GM12872 (cell line): ENCODE results near the gene CORO1C.

Experiments used
- CTCF ChIP-seq: IDR thresholded peaks from 3 replicates; pipeline ENCODE4 v1.5.1; 2011; ENCODE audit warnings: low read depth, mild to moderate bottlenecking, low read length, moderate library complexity; ENCODE audit not compliant: insufficient read depth

Gene CORO1C

GRCh38 chr12:108642899-108643654 lies 88.2 kb downstream of the CORO1C start:
- TF ChIP-seq CTCF, result no peak

GRCh38 chr12:108642269-108642870 lies 88.9 kb downstream of the CORO1C start:
- no peak for TF ChIP-seq CTCF

GRCh38 chr12:108641446-108642268 lies 89.7 kb downstream of the CORO1C start:
- TF ChIP-seq CTCF, result no peak

- no peak for TF ChIP-seq CTCF
Observed at GRCh38 chr12:108640802-108641445, 90.4 kb downstream of the CORO1C start.

- no peak for TF ChIP-seq CTCF
Observed at GRCh38 chr12:108638997-108639822, 92.1 kb downstream of the CORO1C start.

GRCh38 chr12:108638141-108638827 lies 93.0 kb downstream of the CORO1C start:
- TF ChIP-seq CTCF, result no peak
